HG03045 (cell line): ENCODE measurements around the gene VOPP1.
"Not testable (repeated sequence)": the region's sequence is repeated elsewhere in the genome, so short reads cannot be mapped to it uniquely, and the experiment has no call there.

ENCODE experiments used
- ATAC-seq: cut with Tn5 transposase; IDR thresholded peaks from one replicate; pipeline ENCODE4 v1.9.1; 2021; ENCODE audit warnings: mild to moderate bottlenecking, moderate library complexity; ENCODE audit not compliant: unreplicated experiment

The VOPP1 gene

DNA sequence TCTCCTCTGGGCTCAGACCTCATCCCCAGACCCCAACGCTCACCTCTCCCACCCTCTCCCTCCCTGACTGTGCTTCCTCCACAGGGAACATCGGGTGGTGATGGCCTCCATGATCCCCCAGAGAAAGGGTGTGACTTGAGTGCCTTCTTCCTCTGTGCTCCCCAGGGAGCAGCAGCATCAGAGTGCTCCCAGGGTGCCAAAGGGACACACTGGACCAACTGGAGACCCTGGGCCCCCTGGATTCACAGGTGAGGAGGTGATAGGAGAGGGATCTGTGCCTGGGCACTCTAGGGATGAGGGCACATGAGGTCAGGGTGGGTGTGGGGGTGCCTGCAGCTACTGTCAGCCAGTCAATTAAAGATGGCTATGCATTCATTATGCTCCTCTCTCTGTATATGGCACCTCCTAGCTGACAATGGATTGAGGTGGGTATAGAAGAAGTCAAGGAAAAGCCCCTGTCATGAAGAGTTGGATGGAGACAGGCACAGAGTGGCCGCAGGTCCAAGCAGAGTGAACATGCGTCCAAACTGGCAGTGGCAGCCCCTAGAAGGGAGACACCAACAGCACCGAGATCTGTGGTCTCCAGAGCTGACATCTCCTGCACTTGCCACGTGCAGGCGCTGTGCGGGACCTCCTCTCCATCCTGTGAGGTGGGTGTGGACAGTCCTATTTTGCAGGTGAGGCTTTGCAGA, 15.5 kb upstream of the VOPP1 start:
- no peak for ATAC-seq

DNA sequence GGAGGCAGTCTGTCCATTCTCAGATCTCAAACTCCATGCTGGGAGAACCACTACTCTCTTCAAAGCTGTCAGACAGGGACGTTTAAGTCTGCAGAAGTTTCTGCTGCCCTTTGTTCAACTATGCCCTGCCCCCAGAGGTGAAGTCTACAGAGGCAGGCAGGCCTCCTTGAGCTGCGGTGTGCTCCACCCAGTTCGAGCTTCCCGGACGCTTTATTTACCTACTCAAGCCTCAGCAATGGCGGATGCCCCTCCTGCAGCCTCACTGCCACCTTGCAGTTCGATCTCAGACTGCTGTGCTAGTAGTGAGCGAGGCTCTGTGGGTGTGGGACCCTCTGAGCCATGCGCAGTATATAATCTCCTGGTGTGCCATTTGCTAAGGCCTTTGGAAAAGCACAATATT, 10.4 kb upstream of the VOPP1 start:
- ATAC-seq, result not testable (repeated sequence)

DNA sequence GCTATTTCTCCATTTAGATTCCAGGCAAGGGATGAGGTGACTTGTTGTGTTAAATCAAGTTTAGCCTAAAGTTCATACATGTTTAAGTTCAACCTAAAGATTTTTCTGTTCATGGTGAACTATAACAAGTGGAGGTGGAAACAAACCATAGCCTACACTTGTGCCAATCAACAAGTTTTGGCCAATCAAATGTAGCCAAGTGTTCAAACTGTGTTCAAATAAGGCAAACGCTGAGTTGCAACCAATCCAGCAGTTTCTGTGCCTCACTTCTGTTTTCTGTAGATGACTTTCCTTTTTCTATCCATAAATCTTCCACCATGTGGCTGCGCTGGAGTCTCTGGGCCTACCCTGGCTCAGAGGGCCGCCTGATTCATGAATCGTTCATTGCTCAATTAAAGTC, 4.5 kb upstream of the VOPP1 start:
- ATAC-seq, result no peak

DNA sequence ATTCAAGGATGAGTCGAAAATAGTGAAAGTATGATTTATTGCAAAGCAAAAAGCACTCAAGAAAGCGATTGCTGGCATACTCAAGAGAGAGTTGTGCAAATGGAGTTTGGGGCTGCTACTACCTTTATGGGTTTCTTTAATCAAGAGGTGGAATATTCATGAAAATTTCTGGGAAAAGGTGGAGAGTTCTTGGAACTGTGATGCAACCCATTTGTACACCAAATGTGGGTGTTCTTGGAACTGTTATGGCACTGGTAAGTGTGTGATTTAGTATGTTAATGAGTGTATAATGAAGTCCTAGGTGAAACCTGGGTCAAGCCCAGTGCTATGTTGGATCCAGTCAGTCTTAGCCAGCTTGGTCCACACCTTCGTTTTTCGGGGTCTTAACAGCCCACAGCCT, 3.4 kb upstream of the VOPP1 start:
- no peak for ATAC-seq

DNA sequence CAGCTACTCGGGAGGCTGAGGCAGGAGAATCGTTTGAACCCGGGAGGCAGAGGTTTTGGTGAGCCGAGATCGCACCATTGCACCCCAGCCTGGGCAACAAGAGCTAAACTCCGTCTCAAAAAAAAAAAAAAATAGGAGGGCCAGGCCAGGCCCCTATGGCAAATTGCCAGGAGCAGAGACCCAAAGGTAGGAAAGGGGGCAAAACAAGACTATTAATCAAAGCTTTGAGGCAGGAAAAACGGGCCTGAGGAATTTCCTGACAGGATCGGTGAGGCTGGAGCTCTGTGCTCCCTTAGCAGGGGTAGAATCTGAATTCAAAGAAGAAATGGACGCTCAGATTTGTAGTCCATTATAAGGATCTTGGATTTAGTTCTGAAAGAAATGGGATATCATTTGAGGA, 2.8 kb upstream of the VOPP1 start:
- no peak for ATAC-seq

DNA sequence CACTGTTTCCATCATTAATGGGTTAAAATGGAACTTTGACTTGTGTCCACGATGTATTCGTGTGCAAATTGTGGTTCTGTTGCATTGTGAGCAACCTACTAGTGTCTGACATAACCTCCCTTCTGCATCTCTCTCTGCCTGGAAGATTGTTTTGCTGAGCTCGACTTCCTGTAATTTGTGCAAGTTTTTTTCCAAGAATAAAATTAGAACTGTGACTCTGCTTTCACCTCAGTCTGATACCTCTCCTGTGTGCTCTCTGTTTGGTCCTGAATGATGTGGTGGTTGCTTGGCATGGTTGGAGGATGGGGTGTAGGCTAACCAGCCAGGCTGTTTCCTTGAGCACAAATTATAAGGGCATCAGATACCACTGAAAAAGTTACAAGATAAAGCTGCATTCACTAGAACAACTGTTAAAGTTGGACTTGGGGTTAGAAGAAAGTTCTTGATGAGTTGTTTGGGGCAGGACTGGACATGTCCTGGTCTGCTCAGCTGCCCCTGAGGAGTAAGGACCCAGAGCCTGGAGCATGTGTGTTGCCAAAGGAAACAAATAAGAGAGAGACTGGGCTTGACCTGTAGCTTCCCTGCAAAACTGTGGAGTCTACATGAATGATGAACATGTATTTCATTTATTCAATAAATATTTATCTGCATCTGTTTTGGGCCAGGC, 1.9 kb upstream of the VOPP1 start:
- ATAC-seq, result no peak

DNA sequence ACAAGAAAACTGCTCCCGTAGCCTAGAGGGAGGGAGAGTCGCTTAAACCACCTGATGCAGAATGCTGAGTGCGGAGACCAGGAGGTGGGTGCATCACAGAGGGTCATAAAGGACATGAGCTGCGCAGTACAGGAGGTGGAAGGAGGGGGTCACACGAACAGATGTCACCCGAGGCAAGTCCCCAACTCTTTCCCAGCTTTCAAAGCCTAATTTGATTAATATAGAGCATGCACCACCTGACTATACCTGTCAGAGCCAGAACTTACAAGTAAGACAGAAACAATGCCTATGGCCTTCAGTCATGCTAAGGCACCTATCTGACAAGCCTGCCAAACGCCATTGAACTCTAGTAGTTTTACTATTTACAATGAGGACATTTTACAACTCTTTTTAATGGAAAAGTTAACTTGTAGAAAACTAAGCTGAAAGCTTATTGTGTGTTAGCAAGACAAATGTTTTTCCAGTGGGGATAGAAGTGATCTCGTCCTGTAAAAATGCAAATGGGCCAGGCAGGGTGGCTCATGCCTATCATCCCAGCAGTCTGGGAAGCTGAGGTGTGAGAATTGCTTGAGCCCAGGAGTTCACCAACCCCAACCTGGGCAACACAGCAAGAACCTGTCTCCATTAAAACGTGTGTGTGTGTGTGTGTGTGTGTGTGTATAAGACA, 1.1 kb upstream of the VOPP1 start:
- no peak for ATAC-seq

DNA sequence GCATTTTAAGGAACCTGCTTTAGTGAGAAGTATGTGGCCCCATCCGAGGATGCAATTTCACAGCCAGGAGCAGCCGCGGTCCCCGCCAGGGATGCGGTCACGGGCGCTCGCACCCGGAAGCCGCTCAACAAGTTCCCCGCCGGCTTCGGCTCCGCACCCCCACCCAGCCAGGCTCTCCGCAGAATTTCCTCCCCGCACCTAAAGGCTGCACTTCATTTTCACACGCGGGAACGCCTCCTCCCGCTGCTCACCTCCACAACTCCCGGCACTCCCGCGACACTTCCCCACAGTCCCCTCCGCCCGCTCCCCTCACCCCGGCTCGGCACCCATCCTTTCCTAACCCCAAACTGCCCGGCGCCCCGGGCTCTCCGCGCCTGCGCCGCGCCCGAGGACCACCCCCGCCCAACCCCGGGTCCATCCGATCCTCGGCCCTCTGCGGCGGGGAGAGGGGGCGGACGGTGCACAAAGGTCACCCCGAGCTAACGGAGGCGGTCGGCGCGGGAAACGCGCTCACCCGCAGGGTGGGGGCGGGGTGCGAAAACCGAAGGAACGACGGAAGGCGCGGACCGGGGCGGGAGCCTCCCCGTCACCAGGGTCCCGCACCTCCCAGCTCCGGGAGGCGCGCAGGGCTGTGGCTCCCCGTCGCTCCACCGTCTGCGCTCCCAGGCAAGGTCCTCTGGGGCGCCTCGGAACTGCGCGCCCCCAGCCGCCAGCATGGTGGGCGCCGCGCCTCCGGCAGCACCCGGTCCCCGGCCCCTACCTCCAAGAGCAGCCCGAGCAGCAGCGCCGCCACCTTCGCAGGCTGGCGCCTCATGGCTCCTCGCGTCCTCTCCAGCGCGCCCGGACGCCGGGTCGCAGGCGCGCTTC, 558 bp downstream of the VOPP1 start:
- peak; percentile 25 for ATAC-seq

DNA sequence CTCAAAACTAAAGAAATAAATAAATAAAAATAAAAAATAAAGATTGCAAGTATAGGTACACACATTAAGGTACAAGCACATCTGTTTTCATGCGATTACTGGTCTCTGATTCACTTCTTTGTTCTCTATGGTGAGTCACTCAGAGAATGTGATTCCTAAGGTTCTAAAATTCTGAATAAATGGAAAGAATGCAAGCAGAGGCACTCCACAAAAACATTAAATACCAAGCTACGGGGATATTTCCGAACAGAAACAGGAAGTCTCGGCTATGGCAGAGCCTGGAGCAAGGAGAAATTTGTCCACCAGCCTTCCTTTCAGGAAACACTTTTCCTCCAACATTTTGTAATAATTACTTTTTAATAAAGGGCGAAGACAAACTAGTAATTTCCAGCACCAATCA, 1.4 kb downstream of the VOPP1 start:
- ATAC-seq, result no peak

DNA sequence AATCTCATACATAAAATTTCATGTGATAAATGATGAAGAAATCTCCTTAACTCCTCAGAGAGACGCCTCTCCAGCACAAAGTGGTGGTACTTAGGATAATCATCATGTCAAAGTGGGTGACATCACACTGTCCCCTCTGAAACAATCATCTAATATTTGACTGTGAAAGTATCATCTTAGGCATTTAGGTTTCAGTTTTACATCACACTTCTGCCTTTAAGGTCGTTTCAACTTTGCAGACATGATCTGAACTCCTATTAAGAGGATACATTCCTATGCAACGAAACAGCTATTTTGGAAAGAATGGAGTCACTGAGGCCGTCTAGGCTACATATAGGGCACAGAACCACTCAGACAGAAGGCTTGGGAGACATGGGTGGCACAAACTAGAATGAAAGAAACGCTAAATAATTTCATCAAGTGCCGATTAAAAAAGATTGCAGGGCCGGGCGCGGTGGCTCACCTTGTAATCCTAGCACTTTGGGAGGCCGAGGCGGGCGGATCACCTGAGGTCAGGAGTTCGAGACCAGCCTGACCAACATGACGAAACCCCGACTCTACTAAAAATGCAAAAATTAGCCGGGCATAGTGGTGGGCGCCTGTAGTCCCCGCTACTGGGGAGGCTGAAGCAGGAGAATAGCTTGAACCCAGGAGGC, 2.0 kb downstream of the VOPP1 start:
- ATAC-seq, result peak; percentile 31

DNA sequence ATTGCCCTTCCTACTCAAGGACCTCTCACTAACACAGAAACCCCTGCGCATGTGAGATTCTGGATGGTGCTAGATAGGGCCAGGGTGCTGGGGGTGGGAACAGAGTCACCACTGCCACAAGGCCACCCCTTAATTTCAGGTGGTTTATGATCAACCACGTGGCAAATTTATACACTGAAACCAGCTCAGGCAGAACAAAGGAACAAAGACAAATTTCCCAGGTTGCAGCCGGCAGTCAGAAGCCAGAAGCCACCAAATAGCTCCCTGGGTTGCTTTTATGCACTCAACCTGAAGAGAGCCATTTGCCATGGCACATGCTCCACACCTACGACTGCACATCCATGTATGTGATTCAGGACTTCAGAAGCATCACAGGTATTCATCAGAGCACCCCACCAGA, 2.5 kb downstream of the VOPP1 start:
- ATAC-seq, result peak; percentile 8

DNA sequence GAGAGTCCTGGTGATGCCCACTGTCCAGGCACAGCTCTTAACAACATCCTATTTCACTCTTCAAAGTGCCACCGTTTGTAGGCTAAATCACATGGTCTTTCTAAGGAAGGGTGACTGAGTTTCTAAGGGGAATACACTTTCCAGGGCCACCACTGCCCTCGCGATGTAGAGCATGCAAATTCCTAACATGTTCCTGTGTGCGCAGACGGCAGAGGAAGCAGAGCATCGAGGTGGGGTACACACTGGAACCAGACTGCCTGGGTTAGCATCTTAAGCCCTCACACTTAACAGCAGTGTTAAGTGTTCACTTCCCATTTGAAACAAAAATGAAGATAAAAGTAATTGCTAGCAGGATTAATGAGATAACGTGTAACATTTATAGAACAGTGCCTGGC, 3.0 kb downstream of the VOPP1 start:
- no peak for ATAC-seq

DNA sequence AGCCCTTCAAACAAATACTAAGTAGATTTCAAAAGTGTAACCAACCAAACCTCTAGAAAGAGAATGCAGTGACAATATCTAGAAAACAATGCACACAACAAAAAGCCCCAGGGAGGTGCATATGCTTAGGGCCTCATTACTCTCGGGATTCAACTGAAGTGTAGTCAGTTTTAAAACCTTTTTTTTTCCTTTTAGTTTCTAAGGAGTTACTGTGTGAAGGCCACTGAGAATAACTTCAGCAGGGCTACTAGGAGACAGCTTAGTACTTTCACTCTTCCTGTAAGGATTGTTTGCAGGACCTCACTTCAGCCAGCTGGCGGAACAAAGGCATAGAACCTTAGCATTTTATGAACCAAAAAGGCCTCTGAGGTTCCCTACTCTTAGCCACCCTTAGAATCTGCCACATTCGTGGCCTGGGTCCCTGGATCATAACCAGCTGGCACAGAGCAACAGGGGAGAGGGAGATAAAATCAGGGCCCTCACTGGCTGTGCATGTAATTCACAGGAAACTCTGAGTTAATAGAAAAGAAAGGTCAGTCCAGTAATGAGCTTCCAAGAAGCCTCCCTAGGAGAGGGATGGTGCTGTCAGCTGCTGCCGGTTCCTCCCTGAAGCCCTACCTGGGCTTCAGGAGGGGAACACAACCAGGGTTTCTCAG, 3.6 kb downstream of the VOPP1 start:
- ATAC-seq, result no peak

DNA sequence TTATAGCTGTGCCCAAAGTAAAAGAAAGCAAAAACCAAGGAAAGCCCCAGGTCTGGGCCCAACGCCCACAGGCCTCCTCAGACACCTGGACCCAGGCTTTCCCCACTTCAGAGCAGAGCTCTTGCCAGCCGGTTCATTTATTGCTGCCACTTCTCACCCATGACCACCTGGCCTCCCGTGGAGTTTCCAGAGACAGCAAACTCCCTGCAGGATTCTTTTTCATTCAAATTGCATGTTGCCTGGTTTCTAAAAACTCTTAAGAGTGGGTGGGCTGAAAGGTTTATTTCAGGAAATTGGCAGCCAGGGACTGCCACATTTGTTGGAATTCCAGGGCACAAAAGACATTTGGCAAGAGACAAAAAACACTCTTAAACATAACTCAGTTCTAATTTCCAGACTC, 4.7 kb downstream of the VOPP1 start:
- ATAC-seq, result no peak

DNA sequence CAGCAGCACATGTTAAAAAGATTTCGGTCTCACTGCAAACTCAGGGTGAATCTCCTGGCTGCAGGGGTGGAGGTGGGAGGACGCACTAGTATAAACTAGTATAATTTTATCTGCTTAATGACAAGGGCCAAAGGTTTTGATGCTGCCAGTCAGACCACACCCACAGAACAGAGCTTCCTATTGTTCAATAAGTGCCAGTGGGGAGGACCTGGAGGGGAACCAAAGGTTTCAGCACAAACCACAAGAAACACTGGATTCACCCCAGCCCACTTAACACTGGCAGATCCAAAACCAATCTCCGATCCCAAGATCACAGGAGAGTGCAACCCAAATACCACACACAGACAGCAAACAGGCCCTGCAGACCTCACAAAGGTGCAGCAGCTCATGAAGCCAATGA, 6.6 kb downstream of the VOPP1 start:
- no peak for ATAC-seq

DNA sequence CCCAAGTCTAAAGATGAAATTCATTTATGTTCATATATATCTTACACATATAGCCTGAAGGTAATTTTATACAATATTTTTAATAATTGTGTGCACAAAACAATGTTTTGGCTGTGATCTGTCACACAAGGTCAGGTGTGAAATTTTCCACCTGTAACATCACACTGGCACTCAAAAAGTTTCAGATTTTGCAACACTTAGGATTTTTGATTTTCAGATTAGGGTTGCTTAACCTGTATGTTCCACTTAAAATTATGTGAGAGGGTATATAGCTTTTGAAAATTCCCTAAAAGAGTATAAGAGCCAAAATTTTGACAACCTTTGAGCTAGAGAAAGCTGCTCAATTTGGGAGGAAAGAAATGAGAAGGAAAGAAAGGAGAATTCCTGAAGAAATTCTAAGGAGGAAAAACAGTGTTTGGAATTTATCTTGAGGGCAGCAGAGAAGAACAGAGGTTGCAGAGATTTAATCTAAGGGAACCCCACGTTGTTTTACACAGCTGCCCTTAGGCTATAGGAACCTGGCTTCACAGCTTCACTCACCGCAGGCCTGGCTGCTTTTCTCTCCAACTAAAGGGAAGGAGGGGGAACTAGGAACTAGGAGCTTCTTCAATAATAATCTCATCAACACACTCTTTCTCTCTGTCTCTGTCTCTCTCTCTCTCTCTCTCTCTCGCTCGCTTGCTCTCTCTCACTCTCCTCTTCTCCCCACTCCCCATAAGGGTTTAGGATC, 8.5 kb downstream of the VOPP1 start:
- no peak for ATAC-seq

DNA sequence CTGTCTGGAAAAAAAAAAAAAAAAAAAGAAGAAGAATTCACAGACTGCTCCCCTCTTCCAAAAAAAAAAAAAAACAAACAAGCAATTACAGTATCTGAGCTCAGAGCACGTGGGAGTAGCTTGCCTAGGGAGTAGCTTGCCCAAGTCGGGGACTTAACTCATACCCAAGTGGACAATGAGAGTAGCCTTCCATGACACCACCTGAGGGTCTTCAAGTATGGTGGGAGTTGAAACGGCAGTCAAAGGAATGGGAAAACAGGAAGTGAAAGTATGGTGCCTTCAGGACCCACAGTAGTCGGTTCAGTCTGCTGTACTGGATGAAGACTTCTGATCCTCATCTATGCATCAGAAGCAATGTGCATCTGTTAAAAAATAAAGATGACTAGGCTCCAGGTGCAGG, 10.6 kb downstream of the VOPP1 start:
- ATAC-seq, result no peak

DNA sequence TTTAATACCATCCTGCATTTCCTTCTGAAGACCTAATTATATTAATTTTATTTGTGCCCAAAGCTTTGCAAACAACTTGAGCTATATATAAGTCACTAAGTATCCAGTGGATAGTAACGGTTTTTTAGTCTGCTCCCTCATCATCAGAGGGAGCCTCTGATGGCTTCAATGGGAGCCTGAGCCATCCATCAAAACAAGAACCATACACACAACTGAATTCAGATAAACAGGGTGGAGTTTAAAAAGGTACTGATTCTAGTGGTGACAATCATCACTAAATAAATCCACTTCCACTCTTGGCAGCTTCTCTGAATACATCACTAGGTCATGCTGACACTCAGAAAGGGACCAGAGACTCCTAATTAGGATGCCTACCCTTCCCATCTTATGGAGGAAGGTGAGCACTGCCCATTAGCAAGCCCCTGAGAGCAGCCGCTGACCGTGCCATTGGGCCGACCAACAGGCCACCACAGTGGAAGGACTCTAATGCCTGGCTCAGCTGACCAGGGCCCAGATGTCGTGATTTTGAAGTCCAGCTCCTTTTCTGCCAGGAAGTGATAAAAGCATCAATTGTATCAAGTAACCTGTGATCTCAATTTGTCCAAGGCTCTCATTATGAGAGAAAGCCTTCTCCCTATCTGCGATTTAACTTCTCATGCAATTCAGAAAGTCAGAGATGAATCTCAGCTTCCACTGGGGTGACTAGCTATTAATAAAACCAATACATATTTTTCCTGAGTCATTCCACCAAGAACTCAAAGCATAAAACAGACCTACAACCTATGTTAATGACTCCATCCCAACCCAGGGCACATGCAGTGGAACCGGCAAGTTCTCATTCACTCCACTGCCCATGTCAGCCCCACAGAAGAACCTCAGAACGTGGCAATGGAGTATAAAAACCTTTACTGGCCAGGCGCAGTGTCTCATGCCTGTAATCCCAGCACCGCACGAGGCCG, 13.1 kb downstream of the VOPP1 start:
- no peak for ATAC-seq
